Motor neuron (in vitro differentiated cells): Measurements from ENCODE around the gene LGALSL. TPM values are rescaled to one million over a fixed set of nuclear protein-coding genes. Genes with fewer than 3 reads are reported as not detected.
A peak's percentile ranks its signal among the peaks of the same experiment; 100 is the strongest.

ENCODE experiments used
- ATAC-seq, 8 experiments: fragments of 200-7000 bp; cut with Tn5 transposase; replicated peaks in 6 of 8; 2 replicates each; pipeline ENCODE4 v1.8.0; 2021; ENCODE audit warnings: mild to moderate bottlenecking in 8 of 8, moderate library complexity in 8 of 8
- H3K27ac ChIP-seq, 2 donors: fragments of 250-450 bp; sonication (Bioruptor Pico); 2 replicates each; pipeline ENCODE4 v1.9.0; 2021; ENCODE audit warnings: antibody characterized with exemption in 2 of 2, mild to moderate bottlenecking in 2 of 2, moderate library complexity in 1 of 2
- H3K4me1 ChIP-seq, 2 donors: fragments of 250-450 bp; sonication (Bioruptor Pico); replicated peaks in 1 of 2; 2 replicates each; pipeline ENCODE4 v1.6.1; 2021; ENCODE audit warnings: antibody characterized with exemption in 2 of 2, mild to moderate bottlenecking in 2 of 2, moderate library complexity in 1 of 2
- H3K4me3 ChIP-seq, 5 donors: fragments of 250-450 bp; sonication (Bioruptor Pico); 2 replicates each; pipeline ENCODE4 v1.9.0; 2021; ENCODE audit warnings: antibody characterized with exemption in 5 of 5, mild to moderate bottlenecking in 5 of 5, moderate library complexity in 4 of 5
- WGBS, 10 experiments: fragments of 450-650 bp; shearing (Covaris generic); methylation state at CpG; one replicate each; pipeline ENCODE4 v1.0.0; 2022; 5-methylcytosine and 5-hydroxymethylcytosine counted together
- in situ Hi-C, 9 experiments: fragments of 400-800 bp; cut with MboI; loops; one replicate each; pipeline ENCODE4 v1.15.0; 2021; ENCODE audit warnings: low sequenced_read_pairs in 9 of 9, low pct_unique_long_range_greater_than_20kb in 2 of 9; ENCODE audit not compliant: unreplicated experiment in 9 of 9
- total RNA-seq, 8 experiments: library from RNA; unstranded; fragments of 300-600 nt; gene quantifications; 2 replicates each; pipeline versions ENCODE4 v1.2.3 to v1.2.4, GENCODE V29; 2022

LGALSL gene
- total RNA-seq, 8 experiments from 2014 or later, result 7.3 to 19.1 (median 15.3) TPM

GRCh38 chr2:64479259-64480117 lies 25.5 kb downstream of the LGALSL start:
- Histone ChIP-seq H3K4me1 (peaks cover 0 to 9% of the 10 kb centered on the region in 2 donors), H3K27ac (no peak overlapping the region), H3K4me3 (no peak overlapping the region)
- in situ Hi-C loops, result loop anchor here in 6 of 9 experiments (25.0 kb wide), 2 partner anchors 142 to 442 kb away; no protein-coding TSS in a partner anchor
- 40 to 100% (median 85%) methylated on average over 1 to 7 of the region's 10 CpGs; no CpG with 5 or more reads in 1 of the 10 experiments for WGBS, 10 experiments
- ATAC-seq, result peak in 3 of 8 experiments; percentile 26 to 76 (median 31)

GRCh38 chr2:64481665-64482064 lies 27.7 kb downstream of the LGALSL start:
- 55 to 100% (median 93%) methylated on average over 1 to 5 of the region's 5 CpGs; no CpG with 5 or more reads in 1 of the 10 experiments for WGBS, 10 experiments
- Histone ChIP-seq H3K4me3 (no peak overlapping the region), H3K4me1 (peaks cover 8 to 12% of the 10 kb centered on the region in 2 donors), H3K27ac (no peak overlapping the region)
- no peak for ATAC-seq
- in situ Hi-C loops, result loop anchor here in 6 of 9 experiments (25.0 kb wide), 2 partner anchors 144 to 444 kb away; no protein-coding TSS in a partner anchor

GRCh38 chr2:64482243-64482642 lies 28.3 kb downstream of the LGALSL start:
- Histone ChIP-seq H3K27ac (no peak overlapping the region), H3K4me1 (peaks cover 8 to 12% of the 10 kb centered on the region in 2 donors), H3K4me3 (no peak overlapping the region)
- in situ Hi-C loops, result loop anchor here in 6 of 9 experiments (25.0 kb wide), 2 partner anchors 145 to 445 kb away; no protein-coding TSS in a partner anchor
- no peak for ATAC-seq
- 45 to 88% (median 82%) methylated on average over 1 of the region's 1 CpG; no CpG with 5 or more reads in 2 of the 10 experiments for WGBS, 10 experiments

- Histone ChIP-seq H3K27ac (no peak overlapping the region), H3K4me1 (peaks cover 8 to 12% of the 10 kb centered on the region in 2 donors), H3K4me3 (no peak overlapping the region)
- in situ Hi-C loops, result loop anchor here in 6 of 9 experiments (25.0 kb wide), 2 partner anchors 146 to 446 kb away; no protein-coding TSS in a partner anchor
- peak in 5 of 8 experiments; percentile 77 to 96 (median 83) for ATAC-seq
- WGBS, 10 experiments, result 37 to 64% (median 58%) methylated on average over 1 to 5 of the region's 5 CpGs; no CpG with 5 or more reads in 5 of the 10 experiments
Measured at GRCh38 chr2:64482765-64483504, 29.0 kb downstream of the LGALSL start.

GRCh38 chr2:64485331-64485730 lies 31.4 kb downstream of the LGALSL start:
- in situ Hi-C loops, result loop anchor here in 6 of 9 experiments (25.0 kb wide), 2 partner anchors 148 to 448 kb away; no protein-coding TSS in a partner anchor
- 10 to 100% (median 83%) methylated on average over 1 to 3 of the region's 4 CpGs; no CpG with 5 or more reads in 3 of the 10 experiments for WGBS, 10 experiments
- H3K4me1 ChIP-seq, result peaks cover 11 to 31% of the 10 kb centered on the region in 2 donors
- H3K4me3 ChIP-seq, result no peak overlapping the region
- no peak for ATAC-seq
- no peak overlapping the region for H3K27ac ChIP-seq

GRCh38 chr2:64485961-64486360 lies 32.0 kb downstream of the LGALSL start:
- peak in 6 of 8 experiments; percentile 26 to 98 (median 76) for ATAC-seq

GRCh38 chr2:64487256-64488049 lies 33.5 kb downstream of the LGALSL start:
- WGBS, 10 experiments, result 40 to 96% (median 60%) methylated on average over 3 to 9 of the region's 10 CpGs; no CpG with 5 or more reads in 1 of the 10 experiments

More at GRCh38 chr2:64485961-64486360, 32.0 kb downstream of the LGALSL start:
- in situ Hi-C loops, result loop anchor here in 6 of 9 experiments (25.0 kb wide), 2 partner anchors 149 to 449 kb away; no protein-coding TSS in a partner anchor
- 0 to 100% (median 45%) methylated on average over 1 to 8 of the region's 8 CpGs for WGBS, 10 experiments
- H3K4me1 ChIP-seq, result peaks cover 11 to 31% of the 10 kb centered on the region in 2 donors
- no peak overlapping the region for H3K27ac ChIP-seq
- H3K4me3 ChIP-seq, result no peak overlapping the region

GRCh38 chr2:64488050-64488974 lies 34.4 kb downstream of the LGALSL start:
- peaks cover 11 to 22% of the 10 kb centered on the region in 2 donors for H3K4me1 ChIP-seq
- WGBS, 10 experiments, result 10 to 67% (median 35%) methylated on average over 2 to 15 of the region's 20 CpGs
- in situ Hi-C loops, result loop anchor here in 6 of 9 experiments (25.0 kb wide), 2 partner anchors 151 to 451 kb away; no protein-coding TSS in a partner anchor
- no peak overlapping the region for H3K27ac ChIP-seq
- H3K4me3 ChIP-seq, result no peak overlapping the region
- peak; percentile 8 to 77 (median 60) for ATAC-seq

More at GRCh38 chr2:64487256-64488049, 33.5 kb downstream of the LGALSL start:
- in situ Hi-C loops, result loop anchor here in 6 of 9 experiments (25.0 kb wide), 2 partner anchors 150 to 450 kb away; no protein-coding TSS in a partner anchor
- peaks cover 11 to 24% of the 10 kb centered on the region in 2 donors for H3K4me1 ChIP-seq
- no peak overlapping the region for H3K27ac ChIP-seq
- peak in 3 of 8 experiments; percentile 6 to 27 (median 9) for ATAC-seq
- H3K4me3 ChIP-seq, result no peak overlapping the region

- Histone ChIP-seq H3K27ac (no peak overlapping the region), H3K4me3 (no peak overlapping the region), H3K4me1 (peaks cover 11 to 22% of the 10 kb centered on the region in 2 donors)
- in situ Hi-C loops, result loop anchor here in 6 of 9 experiments (25.0 kb wide), 2 partner anchors 152 to 452 kb away; no protein-coding TSS in a partner anchor
- peak in 1 of 8 experiments; percentile 13 for ATAC-seq
- 40 to 100% (median 61%) methylated on average over 1 to 3 of the region's 5 CpGs; no CpG with 5 or more reads in 4 of the 10 experiments for WGBS, 10 experiments
Measured at GRCh38 chr2:64489081-64489751, 35.3 kb downstream of the LGALSL start.

GRCh38 chr2:64491426-64491825 lies 37.5 kb downstream of the LGALSL start:
- WGBS, 10 experiments, result 18 to 100% (median 64%) methylated on average over 1 to 4 of the region's 4 CpGs
- in situ Hi-C loops, result loop anchor here in 6 of 9 experiments (25.0 kb wide), 2 partner anchors 154 to 454 kb away; no protein-coding TSS in a partner anchor
- Histone ChIP-seq H3K4me1 (peaks cover 3 to 18% of the 10 kb centered on the region in 2 donors), H3K4me3 (no peak overlapping the region), H3K27ac (no peak overlapping the region)
- ATAC-seq, result peak in 1 of 8 experiments; percentile 29
